Caco-2 (cell line): ENCODE data around the gene TTLL4. TPM values are rescaled to one million over a fixed set of nuclear protein-coding genes. Genes with fewer than 3 reads are reported as not detected.

Source experiments
- BruUV-seq: library from RNA; stranded (reverse); fragments of 400-500 nt; replicated peaks from 2 replicates; lab custom pipeline; 2021; lab: Mats Ljungman, UMichigan
- CTCF ChIA-PET: fragments of 300-600 bp; sonication (Branson Sonifier 250); formaldehyde crosslinking; loops from one replicate; lab custom pipeline; 2022; ENCODE audit warnings: antibody characterized with exemption; lab: Charles Lee
- POLR2A ChIA-PET: fragments of 300-600 bp; sonication (Branson Sonifier 250); formaldehyde crosslinking; loops from one replicate; lab custom pipeline; 2022; ENCODE audit warnings: antibody characterized with exemption; lab: Charles Lee
- DNase-seq, 2 experiments: peaks; one replicate each; pipeline versions ENCODE4 v3.0.0 to v3.0.0-alpha.2; 2020 to 2022
- H3K27me3 ChIP-seq: replicated peaks from 2 replicates; pipeline ENCODE4 v1.6.0; 2011; ENCODE audit warnings: low read length; ENCODE audit not compliant: control insufficient read depth, insufficient read depth
- H3K36me3 ChIP-seq: 2 replicates; pipeline ENCODE4 v1.5.1; 2011; ENCODE audit warnings: low read length; ENCODE audit not compliant: control insufficient read depth, insufficient read depth
- H3K4me1 ChIP-seq: fragments of 250-450 bp; sonication (Bioruptor Pico); 2 replicates; pipeline ENCODE4 v1.5.1; 2020; ENCODE audit warnings: mild to moderate bottlenecking
- H3K4me3 ChIP-seq: 2 replicates; pipeline ENCODE4 v1.5.1; 2011; ENCODE audit warnings: low read depth, mild to moderate bottlenecking, control low read depth, low read length
- H3K9me3 ChIP-seq: fragments of 250-450 bp; sonication (Bioruptor Pico); 2 replicates; pipeline ENCODE4 v1.5.1; 2020; ENCODE audit warnings: mild to moderate bottlenecking, moderate library complexity
- H3K27ac Mint-ChIP-seq: one replicate; pipeline ENCODE4 v1.8.0; 2022; ENCODE audit warnings: mixed read lengths; ENCODE audit not compliant: unreplicated experiment
- H3K27me3 Mint-ChIP-seq: one replicate; pipeline ENCODE4 v1.8.0; 2022; ENCODE audit warnings: mixed read lengths; ENCODE audit not compliant: insufficient read depth, unreplicated experiment
- H3K36me3 Mint-ChIP-seq: one replicate; pipeline ENCODE4 v1.8.0; 2022; ENCODE audit warnings: mild to moderate bottlenecking, mixed read lengths; ENCODE audit not compliant: insufficient read depth, unreplicated experiment
- H3K4me1 Mint-ChIP-seq: one replicate; pipeline ENCODE4 v1.8.0; 2022; ENCODE audit warnings: low read depth, mixed read lengths; ENCODE audit not compliant: unreplicated experiment
- H3K4me3 Mint-ChIP-seq: one replicate; pipeline ENCODE4 v1.8.0; 2022; ENCODE audit warnings: mild to moderate bottlenecking, moderate library complexity, mixed read lengths; ENCODE audit not compliant: unreplicated experiment
- H3K9me3 Mint-ChIP-seq: one replicate; pipeline ENCODE4 v1.8.0; 2022; ENCODE audit warnings: mixed read lengths; ENCODE audit not compliant: unreplicated experiment
- CTCF ChIP-seq, 2 experiments: fragments of 200-600 bp in 1 of 2; IDR thresholded peaks; 1 replicate in 1 of 2; 2 replicates in 1 of 2; pipeline versions ENCODE4 v1.5.1 to v1.8.0; 2011 to 2022; ENCODE audit warnings: antibody characterized with exemption in 1 of 2, control low read depth in 1 of 2, inconsistent platforms in 1 of 2, low read depth in 1 of 2, low read length in 1 of 2, mild to moderate bottlenecking in 1 of 2, moderate library complexity in 1 of 2; ENCODE audit not compliant: insufficient read depth in 1 of 2, severe bottlenecking in 1 of 2, unreplicated experiment in 1 of 2
- intact Hi-C: fragments of 100-400 bp; cut with micrococcal nuclease; formaldehyde crosslinking; loops from one replicate; pipeline ENCODE4 v1.10.0; 2022; ENCODE audit not compliant: unreplicated experiment
- total RNA-seq: library from RNA; stranded (reverse); gene quantifications from 2 replicates; pipeline ENCODE4 v1.2.3, GENCODE V29; 2022

Gene TTLL4
- total RNA-seq, 1 experiment from 2014 or later, result 86.6 TPM

DNA sequence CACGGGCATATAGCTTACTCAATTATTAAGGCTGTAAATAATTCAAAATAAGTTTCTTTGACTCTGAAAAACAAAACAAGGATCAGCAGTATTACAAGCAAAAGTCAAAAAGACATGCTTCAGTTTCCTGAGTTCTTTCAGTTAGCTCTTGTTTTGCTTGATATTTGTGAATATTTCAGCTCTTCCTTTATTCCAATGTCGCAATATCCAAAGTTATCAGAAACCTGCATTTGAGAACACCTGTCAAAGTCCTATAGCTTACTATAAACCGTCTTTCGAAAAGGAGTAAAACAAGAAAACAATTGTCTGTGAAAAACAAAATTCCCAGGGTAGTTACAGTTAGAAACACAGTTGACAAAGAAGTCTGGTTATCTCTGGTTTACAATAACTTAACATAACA lies 86.1 kb downstream of the TTLL4 start:
- no peaks in the 10 kb centered on the region for H3K9me3 ChIP-seq
- CTCF ChIA-PET, result interaction anchor here (1.1 kb wide), 1 partner anchor 51 kb away, joined by 3 read pairs; no protein-coding TSS in a partner anchor
- Mint-ChIP-seq H3K9me3 (no peaks in the 10 kb centered on the region), H3K4me3 (no peak overlapping the region), H3K36me3 (no peaks in the 10 kb centered on the region), H3K4me1 (peaks cover 15% of the 10 kb centered on the region), H3K27ac (no peak overlapping the region), H3K27me3 (no peaks in the 10 kb centered on the region)
- intact Hi-C loops, result no loop called here
- H3K4me1 ChIP-seq, result peaks cover 15% of the 10 kb centered on the region
- POLR2A ChIA-PET, result no interaction called here
- no peak for TF ChIP-seq CTCF (IDR thresholded peaks at IDR 0.05; ENCODE audit: insufficient read depth in 1 of 2, low read depth in 1 of 2, low read length in 1 of 2, severe bottlenecking in 1 of 2, unreplicated experiment in 1 of 2)
- H3K4me3 ChIP-seq, result no peak overlapping the region
- no peaks in the 10 kb centered on the region for H3K36me3 ChIP-seq
- no peaks in the 10 kb centered on the region for H3K27me3 ChIP-seq
- no peak for DNase-seq
- BruUV-seq, result no TSS peak

- intact Hi-C loops, result no loop called here
- ChIA-PET POLR2A (no interaction called here), CTCF (no interaction called here)
- TF ChIP-seq CTCF (IDR thresholded peaks at IDR 0.05; ENCODE audit: insufficient read depth in 1 of 2, low read depth in 1 of 2, low read length in 1 of 2, severe bottlenecking in 1 of 2, unreplicated experiment in 1 of 2), result no peak
- no peaks in the 10 kb centered on the region for H3K36me3 Mint-ChIP-seq
- Histone ChIP-seq H3K4me1 (peaks cover 15% of the 10 kb centered on the region), H3K36me3 (no peaks in the 10 kb centered on the region), H3K9me3 (peaks cover under 1% of the 10 kb centered on the region; the same call in 1 of the 2 replicates), H3K4me3 (no peak overlapping the region), H3K27me3 (no peaks in the 10 kb centered on the region)
- no peaks in the 10 kb centered on the region for H3K27me3 Mint-ChIP-seq
- no peaks in the 10 kb centered on the region for H3K9me3 Mint-ChIP-seq
- H3K4me3 Mint-ChIP-seq, result peak overlapping the region; percentile 51
- H3K27ac Mint-ChIP-seq, result peak overlapping the region; percentile 42
- BruUV-seq, result no TSS peak
- H3K4me1 Mint-ChIP-seq, result peaks cover 15% of the 10 kb centered on the region
- no peak for DNase-seq
Observed at GRCh38 chr2:218798767-218799504, 88.3 kb downstream of the TTLL4 start.

- no peak overlapping the region for H3K4me3 Mint-ChIP-seq
- H3K36me3 Mint-ChIP-seq, result peaks cover 2% of the 10 kb centered on the region
- no peak for DNase-seq
- ChIA-PET CTCF (no interaction called here), POLR2A (no interaction called here)
- TF ChIP-seq CTCF (IDR thresholded peaks at IDR 0.05; ENCODE audit: insufficient read depth in 1 of 2, low read depth in 1 of 2, low read length in 1 of 2, severe bottlenecking in 1 of 2, unreplicated experiment in 1 of 2), result no peak
- peaks cover 15% of the 10 kb centered on the region for H3K4me1 Mint-ChIP-seq
- Histone ChIP-seq H3K4me1 (peaks cover 15% of the 10 kb centered on the region), H3K9me3 (peaks cover 8% of the 10 kb centered on the region; the same call in 1 of the 2 replicates), H3K27me3 (no peaks in the 10 kb centered on the region), H3K4me3 (no peak overlapping the region), H3K36me3 (no peaks in the 10 kb centered on the region)
- no TSS peak for BruUV-seq
- intact Hi-C loops, result no loop called here
- H3K27me3 Mint-ChIP-seq, result no peaks in the 10 kb centered on the region
- H3K27ac Mint-ChIP-seq, result no peak overlapping the region
- no peaks in the 10 kb centered on the region for H3K9me3 Mint-ChIP-seq
Observed at GRCh38 chr2:218799990-218800389, 89.4 kb downstream of the TTLL4 start.
